PC-3 (cell line): ENCODE data around the gene MROH2A. TPM values are rescaled to one million over a fixed set of nuclear protein-coding genes. Genes with fewer than 3 reads are reported as not detected.

Source experiments
- ATAC-seq: fragments of 200-7000 bp; cut with Tn5 transposase; 2 replicates; pipeline ENCODE4 v1.9.1; 2020; ENCODE audit warnings: mild to moderate bottlenecking, moderate library complexity
- BruUV-seq: library from RNA; stranded (reverse); fragments of 400-500 nt; replicated peaks from 2 replicates; lab custom pipeline; 2021; lab: Mats Ljungman, UMichigan
- CTCF ChIA-PET: fragments of 300-600 bp; sonication (Branson Sonifier 250); formaldehyde crosslinking; loops from one replicate; lab custom pipeline; 2022; ENCODE audit warnings: antibody characterized with exemption; lab: Charles Lee
- POLR2A ChIA-PET: fragments of 300-600 bp; sonication (Branson Sonifier 250); formaldehyde crosslinking; loops from one replicate; lab custom pipeline; 2022; ENCODE audit warnings: antibody characterized with exemption; ENCODE audit not compliant: unreplicated experiment; lab: Charles Lee
- DNase-seq: peaks from one replicate; pipeline ENCODE4 v3.0.0-alpha.2; 2015
- H2AFZ ChIP-seq: fragments of 300-600 bp; sonication (generic); 2 replicates; pipeline ENCODE4 v1.6.0; 2016; ENCODE audit warnings: antibody characterized with exemption, low read length
- H3F3A ChIP-seq: fragments of 300-600 bp; sonication (generic); one replicate; pipeline ENCODE4 v1.6.0; 2017; ENCODE audit warnings: antibody characterized with exemption, low read length, control low read depth, mild to moderate bottlenecking; ENCODE audit not compliant: unreplicated experiment
- H3K27ac ChIP-seq: fragments of 300-600 bp; sonication (generic); 2 replicates; pipeline ENCODE4 v1.5.1; 2016; ENCODE audit warnings: mild to moderate bottlenecking, low read length
- H3K27me3 ChIP-seq: fragments of 300-600 bp; sonication (generic); 2 replicates; pipeline ENCODE4 v1.6.1; 2016; ENCODE audit warnings: low read length, mixed read lengths
- H3K36me3 ChIP-seq: fragments of 300-600 bp; sonication (generic); 2 replicates; pipeline ENCODE4 v1.6.1; 2016; ENCODE audit warnings: low read depth, mixed run types, low read length, mixed read lengths
- H3K4me1 ChIP-seq: fragments of 300-600 bp; sonication (generic); 2 replicates; pipeline ENCODE4 v1.5.1; 2016; ENCODE audit warnings: low read length; ENCODE audit not compliant: insufficient read depth
- H3K4me2 ChIP-seq: fragments of 300-600 bp; sonication (generic); 2 replicates; pipeline ENCODE4 v1.6.0; 2016; ENCODE audit warnings: low read length
- H3K4me3 ChIP-seq: fragments of 300-600 bp; sonication (generic); 2 replicates; pipeline ENCODE4 v1.5.1; 2016; ENCODE audit warnings: mild to moderate bottlenecking, low read length, mixed read lengths
- H3K79me2 ChIP-seq: fragments of 300-600 bp; sonication (generic); 2 replicates; pipeline ENCODE4 v1.6.1; 2017; ENCODE audit warnings: low read length, mixed read lengths
- H3K9ac ChIP-seq: fragments of 300-600 bp; sonication (generic); 2 replicates; pipeline ENCODE4 v1.6.0; 2016; ENCODE audit warnings: mild to moderate bottlenecking, low read length
- H3K9me2 ChIP-seq: fragments of 300-600 bp; sonication (generic); replicated peaks from 2 replicates; pipeline ENCODE4 v1.6.1; 2016; ENCODE audit warnings: mixed run types, low read length, mixed read lengths
- H3K9me3 ChIP-seq: fragments of 300-600 bp; sonication (generic); 2 replicates; pipeline ENCODE4 v1.6.1; 2016; ENCODE audit warnings: low read length, mixed read lengths
- H4K20me1 ChIP-seq: fragments of 300-600 bp; sonication (generic); 2 replicates; pipeline ENCODE4 v1.6.1; 2016; ENCODE audit warnings: low read length, mixed read lengths
- CTCF ChIP-seq: fragments of 300-600 bp; sonication (generic); conservative IDR thresholded peaks from 2 replicates; pipeline ENCODE4 v1.5.1; 2017; ENCODE audit warnings: antibody characterized with exemption, low read depth, mild to moderate bottlenecking, low read length
- EZH2 ChIP-seq: fragments of 300-600 bp; sonication (generic); IDR thresholded peaks from one replicate; pipeline ENCODE4 v1.6.1; 2017; ENCODE audit warnings: antibody characterized with exemption, mild to moderate bottlenecking, low read length; ENCODE audit not compliant: unreplicated experiment
- EZH2phosphoT487 ChIP-seq: fragments of 300-600 bp; sonication (generic); IDR thresholded peaks from 2 replicates; pipeline ENCODE4 v1.6.1; 2018; ENCODE audit warnings: mild to moderate bottlenecking, antibody characterized with exemption, low read length, borderline replicate concordance
- intact Hi-C: fragments of 100-400 bp; cut with micrococcal nuclease; formaldehyde crosslinking; loops from 2 replicates; pipeline ENCODE4 v1.9.0; 2023
- total RNA-seq: library from RNA; depleted of rRNA; stranded (reverse); fragments of >200 nt; gene quantifications from 2 replicates; pipeline ENCODE4 v1.2.3, GENCODE V29; 2014

Gene MROH2A
- total RNA-seq, 1 experiment from 2014 or later, result not detected

- H3K9ac ChIP-seq, result no peak overlapping the region
- H3K4me3 ChIP-seq, result no peak overlapping the region
- ATAC-seq, result no peak; the same call in 1 of the 2 replicates
- no peaks in the 10 kb centered on the region for H3K9me2 ChIP-seq
- H3K4me2 ChIP-seq, result no peak overlapping the region
- no peaks in the 10 kb centered on the region for H3K79me2 ChIP-seq
- no peaks in the 10 kb centered on the region for H4K20me1 ChIP-seq
- H3K27me3 ChIP-seq, result no peaks in the 10 kb centered on the region
- H3K36me3 ChIP-seq, result no peaks in the 10 kb centered on the region
- BruUV-seq, result no TSS peak
- no peaks in the 10 kb centered on the region for H3K9me3 ChIP-seq
- intact Hi-C loops, result loop anchor here (2.0 kb wide), 1 partner anchor 55 kb away; no protein-coding TSS in a partner anchor
- H3K4me1 ChIP-seq, result no peaks in the 10 kb centered on the region
- DNase-seq, result no peak
- H3K27ac ChIP-seq, result no peak overlapping the region
- TF ChIP-seq EZH2, result no peak
- no peak for TF ChIP-seq EZH2phosphoT487
- H2AFZ ChIP-seq, result no peak overlapping the region
- ChIA-PET POLR2A (no interaction called here), CTCF (no interaction called here)
- no peaks in the 10 kb centered on the region for H3F3A ChIP-seq
These were observed 36.1 kb downstream of the MROH2A start for GRCh38 chr2:233814056-233814835.

- no peak for ATAC-seq
- Histone ChIP-seq H3K4me3 (no peak overlapping the region), H3K9me2 (no peaks in the 10 kb centered on the region), H3K36me3 (no peaks in the 10 kb centered on the region), H3K9ac (no peak overlapping the region), H4K20me1 (no peaks in the 10 kb centered on the region), H3K9me3 (no peaks in the 10 kb centered on the region), H2AFZ (no peak overlapping the region), H3K4me2 (no peak overlapping the region), H3F3A (no peaks in the 10 kb centered on the region), H3K79me2 (no peaks in the 10 kb centered on the region), H3K27ac (no peak overlapping the region), H3K27me3 (no peaks in the 10 kb centered on the region), H3K4me1 (no peaks in the 10 kb centered on the region)
- intact Hi-C loops, result loop anchor here (2.0 kb wide), 1 partner anchor 57 kb away; no protein-coding TSS in a partner anchor
- ChIA-PET POLR2A (no interaction called here), CTCF (no interaction called here)
- TF ChIP-seq EZH2phosphoT487 (no peak), CTCF (no peak), EZH2 (no peak)
- DNase-seq, result no peak
- BruUV-seq, result no TSS peak
These were observed 37.7 kb downstream of the MROH2A start for GRCh38 chr2:233815861-233816260.

- ATAC-seq, result no peak
- Histone ChIP-seq H3K9me2 (no peaks in the 10 kb centered on the region), H3K27ac (no peak overlapping the region), H3F3A (no peaks in the 10 kb centered on the region), H3K4me1 (no peaks in the 10 kb centered on the region), H3K4me2 (no peak overlapping the region), H2AFZ (no peak overlapping the region), H3K4me3 (no peak overlapping the region), H4K20me1 (no peaks in the 10 kb centered on the region), H3K9ac (no peak overlapping the region), H3K9me3 (no peaks in the 10 kb centered on the region), H3K36me3 (no peaks in the 10 kb centered on the region), H3K27me3 (no peaks in the 10 kb centered on the region), H3K79me2 (no peaks in the 10 kb centered on the region)
- intact Hi-C loops, result no loop called here
- no peak for DNase-seq
- TF ChIP-seq CTCF, result no peak
- TF ChIP-seq EZH2, result no peak
- TF ChIP-seq EZH2phosphoT487, result no peak
- POLR2A ChIA-PET, result no interaction called here
- CTCF ChIA-PET, result no interaction called here
- no TSS peak for BruUV-seq
These were observed 38.2 kb downstream of the MROH2A start for GRCh38 chr2:233816334-233816733.
